Type B pancreatic cell (in vitro differentiated cells): Measurements from ENCODE around the gene DDX47. TPM values are rescaled to one million over a fixed set of nuclear protein-coding genes. Genes with fewer than 3 reads are reported as not detected.
A peak's percentile ranks its signal among the peaks of the same experiment; 100 is the strongest.

Experiments used
- DNase-seq: peaks from one replicate; pipeline ENCODE4 v3.0.0; 2021; ENCODE audit warnings: mixed read lengths; ENCODE audit not compliant: unreplicated experiment; ENCODE audit errors: extremely low spot score
- H3K27ac Mint-ChIP-seq: 2 replicates; pipeline ENCODE4 v1.8.0; 2021; ENCODE audit warnings: mild to moderate bottlenecking, mixed read lengths
- H3K27me3 Mint-ChIP-seq: 2 replicates; pipeline ENCODE4 v1.8.0; 2021; ENCODE audit warnings: mixed read lengths
- H3K36me3 Mint-ChIP-seq: 2 replicates; pipeline ENCODE4 v1.8.0; 2021; ENCODE audit warnings: mixed read lengths
- H3K4me1 Mint-ChIP-seq: one replicate; pipeline ENCODE4 v1.8.0; 2021; ENCODE audit warnings: mixed read lengths; ENCODE audit not compliant: unreplicated experiment
- H3K4me3 Mint-ChIP-seq: 2 replicates; pipeline ENCODE4 v1.8.0; 2021; ENCODE audit warnings: mild to moderate bottlenecking, mixed read lengths
- H3K9me3 Mint-ChIP-seq: 2 replicates; pipeline ENCODE4 v1.8.0; 2021; ENCODE audit warnings: mixed read lengths
- CTCF ChIP-seq: fragments of 200-600 bp; sonication (generic); conservative IDR thresholded peaks from 2 replicates; pipeline ENCODE4 v1.5.0; 2021; ENCODE audit warnings: antibody characterized with exemption, mild to moderate bottlenecking
- total RNA-seq: library from RNA; stranded (reverse); gene quantifications from 2 replicates; pipeline ENCODE4 v1.2.1, GENCODE V29; 2021; ENCODE audit warnings: low replicate concordance

Gene DDX47
- total RNA-seq, 1 donor from 2014 or later = 73.0 TPM

DNA sequence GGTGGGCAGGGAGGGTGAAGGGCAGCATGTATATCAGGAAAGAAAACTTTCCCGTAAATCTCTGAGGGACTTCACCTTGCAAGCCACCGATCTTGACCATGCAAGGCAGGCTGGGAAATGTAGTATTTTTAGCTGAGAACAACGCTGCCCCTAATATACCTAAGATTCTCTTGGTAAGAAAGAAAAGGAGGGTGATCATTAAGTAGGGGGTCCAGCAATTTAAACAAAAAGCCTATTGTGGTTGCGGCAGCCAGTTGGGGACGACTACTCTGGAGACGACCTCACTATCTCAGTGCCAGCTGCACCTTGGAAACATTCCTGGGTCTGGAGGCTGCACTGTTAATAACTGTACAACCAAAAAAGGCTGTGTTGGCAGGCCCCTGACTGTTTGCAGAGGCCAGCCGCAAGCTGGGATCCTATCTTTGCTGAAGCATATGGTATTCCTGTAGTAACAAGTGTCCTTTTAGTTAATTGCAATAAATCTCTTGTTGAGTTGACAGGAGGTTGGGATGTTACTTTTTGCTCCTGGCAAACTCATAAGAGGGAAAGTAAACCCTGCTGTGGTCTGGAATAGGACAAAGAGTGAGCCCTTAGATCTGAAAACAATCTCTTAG lies 21.3 kb upstream of the DDX47 start:
- peak overlapping the region; percentile 56 for H3K27ac Mint-ChIP-seq

GRCh38 chr12:12792421-12792820 lies 20.7 kb upstream of the DDX47 start:
- peak overlapping the region; percentile 56 for H3K27ac Mint-ChIP-seq
- no peak for TF ChIP-seq CTCF
- peaks cover 30% of the 10 kb centered on the region for H3K4me1 Mint-ChIP-seq
- H3K36me3 Mint-ChIP-seq = peaks cover 8% of the 10 kb centered on the region
- H3K27me3 Mint-ChIP-seq = peaks cover 3% of the 10 kb centered on the region
- peaks cover 5% of the 10 kb centered on the region for H3K9me3 Mint-ChIP-seq
- peak overlapping the region; percentile 50 for H3K4me3 Mint-ChIP-seq
- DNase-seq = no peak

More for the DNA sequence above, 21.3 kb upstream of the DDX47 start:
- H3K36me3 Mint-ChIP-seq = peaks cover 8% of the 10 kb centered on the region
- no peak for TF ChIP-seq CTCF
- no peak for DNase-seq
- peaks cover 5% of the 10 kb centered on the region for H3K9me3 Mint-ChIP-seq
- peak overlapping the region; percentile 50 for H3K4me3 Mint-ChIP-seq
- peaks cover 3% of the 10 kb centered on the region for H3K27me3 Mint-ChIP-seq
- peaks cover 28% of the 10 kb centered on the region for H3K4me1 Mint-ChIP-seq

GRCh38 chr12:12794686-12795085 lies 18.5 kb upstream of the DDX47 start:
- Mint-ChIP-seq H3K27ac (peak overlapping the region; percentile 95), H3K9me3 (peaks cover 5% of the 10 kb centered on the region), H3K36me3 (peaks cover 8% of the 10 kb centered on the region), H3K4me1 (peaks cover 33% of the 10 kb centered on the region), H3K27me3 (no peaks in the 10 kb centered on the region), H3K4me3 (peak overlapping the region; percentile 72)
- no peak for TF ChIP-seq CTCF
- DNase-seq = no peak

- Mint-ChIP-seq H3K4me1 (peaks cover 34% of the 10 kb centered on the region), H3K36me3 (peaks cover 14% of the 10 kb centered on the region), H3K27ac (peak overlapping the region; percentile 58), H3K9me3 (peaks cover 11% of the 10 kb centered on the region), H3K27me3 (peaks cover 4% of the 10 kb centered on the region), H3K4me3 (no peak overlapping the region)
- DNase-seq = no peak
- no peak for TF ChIP-seq CTCF
These were observed 17.0 kb upstream of the DDX47 start for GRCh38 chr12:12796171-12796570.

DNA sequence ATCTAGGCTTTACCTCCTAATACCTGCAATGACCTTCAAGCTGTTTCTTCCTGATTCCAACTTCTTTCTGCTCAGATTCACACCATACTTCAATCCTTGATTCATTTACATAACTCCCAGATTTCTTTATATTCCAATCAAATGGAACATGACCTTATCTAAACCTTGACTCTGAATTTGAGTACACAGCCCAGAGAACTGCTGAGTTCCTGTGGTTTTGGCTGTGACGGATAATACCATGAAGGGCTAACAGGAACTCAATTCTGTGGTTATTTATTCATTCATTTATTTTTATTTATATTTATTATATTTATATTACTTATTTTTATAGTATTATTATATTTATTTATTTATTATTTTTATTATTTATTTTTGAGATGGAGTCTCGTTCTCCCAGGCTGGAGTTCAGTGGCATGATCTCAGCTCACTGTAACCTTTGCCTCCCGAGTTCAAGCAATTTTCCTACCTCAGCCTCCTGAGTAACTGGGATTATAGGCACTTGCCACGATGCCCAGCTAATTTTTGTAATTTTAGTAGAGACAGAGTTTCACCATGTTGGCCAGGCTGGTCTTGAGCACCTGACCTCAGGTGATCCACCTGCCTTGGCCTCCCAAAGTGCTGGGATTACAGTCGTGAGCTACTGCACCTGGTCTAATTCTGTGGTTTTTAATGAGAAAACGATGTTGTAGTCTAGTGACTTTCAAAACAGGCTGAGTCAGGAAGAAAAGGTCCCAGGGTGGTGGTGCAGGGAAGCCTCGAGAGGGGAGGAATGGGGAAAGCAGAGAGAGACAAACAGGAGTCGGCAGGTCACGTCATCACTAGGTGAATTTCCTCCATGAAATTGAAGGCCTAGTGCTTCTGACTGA lies 16.0 kb upstream of the DDX47 start:
- no peak for TF ChIP-seq CTCF
- Mint-ChIP-seq H3K27me3 (peaks cover 4% of the 10 kb centered on the region), H3K36me3 (peaks cover 16% of the 10 kb centered on the region), H3K27ac (peak overlapping the region; percentile 61), H3K4me1 (peaks cover 24% of the 10 kb centered on the region), H3K4me3 (peak overlapping the region; percentile 0), H3K9me3 (peaks cover 11% of the 10 kb centered on the region)
- no peak for DNase-seq
